Fibroblast of the aortic adventitia (primary cell): Measurements from ENCODE around the gene FAM117B. TPM values are rescaled to one million over a fixed set of nuclear protein-coding genes. Genes with fewer than 3 reads are reported as not detected.

Experiments
- DNase-seq: peaks from one replicate; pipeline ENCODE4 v3.0.0-alpha.2; 2010; ENCODE audit warnings: low read depth
- H3K4me3 ChIP-seq: 2 replicates; pipeline ENCODE4 v1.5.1; 2011; ENCODE audit warnings: low read depth, mild to moderate bottlenecking, control low read depth, low read length, moderate library complexity
- total RNA-seq: library from RNA; depleted of rRNA; stranded (reverse); fragments of >200 nt; gene quantifications from 2 replicates; pipeline ENCODE4 v1.2.3, GENCODE V29; 2012; ENCODE audit warnings: low replicate concordance
- TF ChIP-seq, protein P1 (sequence below): IDR thresholded peaks from 2 replicates; pipeline ENCODE4 v1.5.1; 2011; ENCODE audit warnings: mild to moderate bottlenecking, low read length, control low read depth, inconsistent platforms; ENCODE audit not compliant: insufficient read depth

Gene FAM117B
- total RNA-seq, 1 donor = 4.7 TPM

DNA sequence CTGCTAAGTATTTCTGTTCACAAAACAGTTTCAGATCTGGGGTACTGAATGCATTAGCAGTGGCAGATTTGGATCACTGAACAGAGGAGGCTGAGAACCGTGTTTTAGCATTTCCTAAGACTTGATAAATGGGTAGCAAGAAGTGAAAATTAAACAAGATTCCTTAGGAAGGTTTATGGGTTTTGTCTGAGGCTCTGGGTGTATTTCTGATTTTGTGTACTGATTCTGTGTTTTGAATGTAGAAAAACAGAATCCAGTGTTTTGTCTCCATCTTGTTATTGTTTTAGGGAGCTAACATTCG, 1.4 kb downstream of the FAM117B start:
- TF ChIP-seq, protein P1, sequence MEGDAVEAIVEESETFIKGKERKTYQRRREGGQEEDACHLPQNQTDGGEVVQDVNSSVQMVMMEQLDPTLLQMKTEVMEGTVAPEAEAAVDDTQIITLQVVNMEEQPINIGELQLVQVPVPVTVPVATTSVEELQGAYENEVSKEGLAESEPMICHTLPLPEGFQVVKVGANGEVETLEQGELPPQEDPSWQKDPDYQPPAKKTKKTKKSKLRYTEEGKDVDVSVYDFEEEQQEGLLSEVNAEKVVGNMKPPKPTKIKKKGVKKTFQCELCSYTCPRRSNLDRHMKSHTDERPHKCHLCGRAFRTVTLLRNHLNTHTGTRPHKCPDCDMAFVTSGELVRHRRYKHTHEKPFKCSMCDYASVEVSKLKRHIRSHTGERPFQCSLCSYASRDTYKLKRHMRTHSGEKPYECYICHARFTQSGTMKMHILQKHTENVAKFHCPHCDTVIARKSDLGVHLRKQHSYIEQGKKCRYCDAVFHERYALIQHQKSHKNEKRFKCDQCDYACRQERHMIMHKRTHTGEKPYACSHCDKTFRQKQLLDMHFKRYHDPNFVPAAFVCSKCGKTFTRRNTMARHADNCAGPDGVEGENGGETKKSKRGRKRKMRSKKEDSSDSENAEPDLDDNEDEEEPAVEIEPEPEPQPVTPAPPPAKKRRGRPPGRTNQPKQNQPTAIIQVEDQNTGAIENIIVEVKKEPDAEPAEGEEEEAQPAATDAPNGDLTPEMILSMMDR = no peak

DNA sequence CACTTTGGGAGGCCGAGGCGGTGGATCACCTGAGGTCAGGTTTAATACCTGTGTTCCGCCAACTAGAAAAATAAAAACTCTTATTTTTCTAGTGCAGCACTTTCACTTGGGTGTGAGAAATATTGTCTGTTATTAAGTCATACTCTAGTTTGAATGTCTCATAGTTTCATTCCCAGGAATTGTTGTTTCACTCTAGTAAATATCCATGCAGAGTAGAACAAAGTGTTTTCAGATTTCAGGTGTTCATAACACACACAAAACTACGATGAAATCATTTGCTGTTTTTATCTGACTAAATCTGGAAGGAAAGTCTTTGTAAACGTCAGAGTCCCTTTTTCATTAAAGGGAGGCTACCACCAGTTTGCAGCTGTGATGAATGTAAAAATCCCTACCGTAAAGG, 4.0 kb downstream of the FAM117B start:
- H3K4me3 ChIP-seq = no peak overlapping the region
- TF ChIP-seq, protein P1 = no peak
- DNase-seq = no peak

More for the DNA sequence above, 1.4 kb downstream of the FAM117B start:
- peak; percentile 30 for DNase-seq
- peak overlapping the region; percentile 81 for H3K4me3 ChIP-seq

DNA sequence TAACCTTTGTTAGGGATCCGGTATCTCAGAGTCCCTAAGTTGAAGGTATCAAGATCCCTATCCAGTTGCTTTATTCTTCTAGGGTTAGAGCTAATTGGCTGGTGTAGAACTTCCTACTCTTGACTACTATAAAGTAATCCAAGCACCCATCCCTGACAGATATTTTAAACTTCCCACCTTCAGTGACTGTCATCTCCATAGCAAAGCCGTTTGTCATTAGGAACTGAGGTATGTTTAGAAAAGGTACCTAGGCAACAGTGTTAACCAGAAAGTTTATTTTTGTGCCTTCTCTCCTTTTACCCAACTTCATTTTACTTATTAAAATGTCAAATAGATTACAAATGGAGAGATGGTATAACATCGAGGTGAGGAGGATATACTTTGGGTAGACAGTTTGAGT, 4.5 kb downstream of the FAM117B start:
- no peak for DNase-seq

DNA sequence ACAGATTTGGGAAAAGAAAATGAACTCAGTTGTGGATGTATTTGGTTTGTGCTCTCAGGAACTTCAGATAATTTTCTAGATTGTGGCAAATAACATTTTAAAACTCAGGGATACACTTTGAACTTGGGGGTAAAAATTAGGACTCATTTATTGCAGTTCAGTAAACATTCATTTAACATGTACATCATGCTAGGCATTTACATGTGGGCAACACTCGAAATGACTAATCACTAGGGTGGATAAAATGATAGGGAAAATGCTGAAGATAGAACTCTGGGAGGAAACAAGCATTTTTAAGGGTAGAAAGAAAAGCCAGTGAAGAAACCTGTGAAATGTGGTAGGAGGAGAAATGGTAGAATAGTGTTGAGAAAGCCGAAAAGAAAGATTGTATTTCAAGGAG, 7.8 kb downstream of the FAM117B start:
- H3K4me3 ChIP-seq = no peak overlapping the region
- TF ChIP-seq, protein P1 = no peak

More for the DNA sequence above, 4.5 kb downstream of the FAM117B start:
- H3K4me3 ChIP-seq = no peak overlapping the region
- TF ChIP-seq, protein P1 = no peak

DNA sequence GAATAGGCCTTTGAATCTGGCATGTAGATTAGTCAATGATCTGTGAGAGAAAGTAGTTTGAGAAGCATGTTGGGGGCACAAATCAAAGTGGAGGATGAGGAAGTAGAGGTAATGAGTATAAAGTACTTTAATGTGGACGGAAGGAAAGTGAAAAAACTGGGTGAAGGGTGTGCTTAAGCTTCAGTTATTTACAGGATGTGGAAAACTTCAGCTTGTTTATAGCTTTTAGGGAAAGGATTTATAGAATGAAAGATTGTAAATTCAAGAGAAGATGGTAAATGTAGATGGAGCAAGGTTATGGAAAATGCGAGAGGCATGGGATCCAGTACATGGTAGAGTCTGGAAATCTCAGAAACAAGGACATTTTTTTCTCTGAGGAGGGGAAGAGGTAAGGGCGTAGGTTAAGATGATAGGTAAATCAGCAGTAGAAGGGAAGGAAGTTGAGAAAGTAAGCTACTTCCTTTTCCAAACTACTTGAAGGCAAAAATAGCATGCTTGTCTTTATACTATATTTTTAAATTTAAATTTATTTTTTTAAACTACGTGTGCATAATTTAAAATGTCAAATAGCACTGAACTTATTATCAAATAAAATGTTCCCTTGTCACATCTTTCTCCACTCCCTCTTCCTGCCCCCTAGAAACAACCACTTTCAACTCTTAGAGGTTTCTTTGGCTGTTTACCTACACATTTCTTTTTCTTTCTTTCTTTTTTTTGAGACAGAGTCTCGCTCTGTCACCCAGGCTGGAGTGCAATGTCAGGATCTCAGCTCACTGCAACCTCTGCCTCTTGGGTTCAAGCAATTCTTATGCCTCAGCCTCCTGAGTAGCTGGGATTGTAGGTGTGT, 8.5 kb downstream of the FAM117B start:
- no peak for DNase-seq

More for the DNA sequence above, 7.8 kb downstream of the FAM117B start:
- DNase-seq = no peak

DNA sequence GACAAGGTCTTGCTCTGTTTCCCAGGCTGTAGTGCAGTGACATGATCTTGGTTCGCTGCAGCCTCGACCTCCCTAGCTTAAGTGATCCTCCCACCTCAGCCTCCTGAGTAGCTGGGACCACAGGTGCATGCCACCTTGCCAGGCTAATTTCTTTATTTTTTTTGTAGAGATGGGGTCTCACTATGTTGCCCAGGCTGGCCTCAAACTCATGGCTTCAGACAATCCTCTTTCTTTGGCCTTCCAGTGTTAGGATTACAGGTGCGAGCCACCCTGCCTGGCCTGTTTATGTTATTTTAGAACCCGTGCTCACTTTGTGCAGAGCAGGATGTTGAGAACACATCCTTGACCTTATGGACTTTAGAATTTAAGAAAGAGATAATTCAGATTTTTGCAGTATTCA, 17.4 kb downstream of the FAM117B start:
- TF ChIP-seq, protein P1 = no peak
- no peak for DNase-seq
- H3K4me3 ChIP-seq = no peak overlapping the region

More for the DNA sequence above, 8.5 kb downstream of the FAM117B start:
- TF ChIP-seq, protein P1 = no peak
- no peak overlapping the region for H3K4me3 ChIP-seq
